Activated CD4-positive, alpha-beta T cell treated with anti-CD3 and anti-CD28 coated beads, Interleukin-2, Interleukin-4, amounts not matched to agents 100 ng/mL and 50 ng/mL, durations not matched to agents 16 hours and 8 hours (primary cell): ENCODE measurements around the gene CD164L2.
A peak's percentile ranks its signal among the peaks of the same experiment; 100 is the strongest.

Experiments
- DNase-seq: peaks from one replicate; pipeline ENCODE4 v3.0.0-alpha.2; 2020; ENCODE audit warnings: low spot score

CD164L2 gene

GRCh38 chr1:27405074-27405473 is 21.9 kb upstream of the CD164L2 start:
- DNase-seq: no peak

DNA sequence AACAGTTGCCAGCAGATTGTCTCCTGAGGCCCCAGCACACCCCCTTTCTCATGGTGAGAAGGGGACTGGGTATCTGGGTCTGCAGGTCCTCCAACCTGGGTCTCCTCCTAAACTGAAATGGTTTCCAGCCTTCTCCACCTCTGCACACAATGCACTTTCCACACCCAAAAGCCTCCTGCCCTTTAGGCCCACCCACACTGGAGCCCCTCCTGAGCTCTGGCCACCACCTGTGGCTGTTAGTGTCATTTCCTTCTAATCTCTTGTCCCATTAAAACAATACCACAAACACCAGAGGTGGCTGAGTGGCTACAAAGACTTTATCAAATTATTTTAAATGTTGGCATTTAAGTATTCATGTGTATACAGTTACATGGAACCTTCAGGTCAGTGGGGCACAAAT is 20.8 kb upstream of the CD164L2 start:
- DNase-seq: no peak

- peak; percentile 14 for DNase-seq
These were observed 20.1 kb upstream of the CD164L2 start for GRCh38 chr1:27403065-27403726.

DNA sequence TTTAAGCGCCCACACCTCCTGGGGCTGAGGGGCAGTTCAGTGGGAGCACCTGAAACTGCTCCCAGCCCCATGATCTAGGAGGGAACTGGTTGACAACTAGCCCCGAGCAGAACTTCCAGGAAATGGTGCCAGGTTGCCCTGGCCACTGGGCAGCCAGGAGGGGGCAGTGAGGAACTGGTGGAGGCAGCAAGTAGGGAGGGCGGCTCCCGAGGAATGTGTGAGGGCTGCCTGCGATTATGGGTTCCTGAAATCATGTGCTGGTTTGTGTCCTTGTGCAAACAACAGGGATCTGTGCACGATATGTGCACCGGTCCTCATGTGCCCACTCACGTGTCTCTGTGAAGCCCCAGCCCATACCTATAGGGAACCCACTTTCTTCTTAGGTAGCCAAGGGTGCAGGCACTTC is 19.2 kb upstream of the CD164L2 start:
- no peak for DNase-seq

GRCh38 chr1:27400963-27401341 is 17.8 kb upstream of the CD164L2 start:
- DNase-seq: no peak

GRCh38 chr1:27400082-27400962 is 17.2 kb upstream of the CD164L2 start:
- no peak for DNase-seq

DNA sequence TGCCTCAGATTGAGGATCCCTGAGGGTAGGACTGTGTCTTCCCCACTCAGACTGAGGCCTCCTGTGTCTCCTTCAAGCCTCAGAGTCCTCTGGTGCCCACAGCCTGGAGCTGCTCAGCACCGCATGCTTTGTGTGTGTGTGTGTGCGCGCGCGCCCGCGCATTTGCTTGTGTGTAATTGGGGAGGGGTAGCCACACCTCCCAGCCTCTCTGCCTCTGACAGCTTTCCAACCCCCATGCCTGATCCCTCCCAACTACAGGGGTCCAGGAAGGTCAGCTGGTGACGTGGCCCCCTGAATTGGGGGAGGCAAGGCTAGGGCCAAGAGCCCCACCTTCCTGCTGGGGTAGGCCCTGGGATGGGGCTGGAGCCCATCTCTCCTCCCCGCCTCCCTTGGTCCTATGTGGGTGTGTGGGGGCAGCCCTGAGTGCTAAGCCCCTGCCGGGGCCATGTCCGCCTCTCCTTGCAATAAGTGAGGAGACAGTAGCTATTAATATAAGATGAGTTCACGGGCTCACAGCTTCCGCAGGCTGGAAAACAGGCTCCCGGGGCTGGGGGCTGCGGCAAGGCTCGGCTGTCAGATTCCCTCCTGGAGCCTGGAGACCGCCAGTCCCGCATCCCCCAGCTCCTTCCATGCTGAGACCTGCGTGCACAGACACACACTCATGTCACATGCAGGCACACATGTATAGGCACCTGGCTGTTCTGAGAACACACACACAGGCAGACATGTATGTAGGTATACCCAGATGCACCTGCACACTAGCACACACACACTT is 16.3 kb upstream of the CD164L2 start:
- DNase-seq: no peak

DNA sequence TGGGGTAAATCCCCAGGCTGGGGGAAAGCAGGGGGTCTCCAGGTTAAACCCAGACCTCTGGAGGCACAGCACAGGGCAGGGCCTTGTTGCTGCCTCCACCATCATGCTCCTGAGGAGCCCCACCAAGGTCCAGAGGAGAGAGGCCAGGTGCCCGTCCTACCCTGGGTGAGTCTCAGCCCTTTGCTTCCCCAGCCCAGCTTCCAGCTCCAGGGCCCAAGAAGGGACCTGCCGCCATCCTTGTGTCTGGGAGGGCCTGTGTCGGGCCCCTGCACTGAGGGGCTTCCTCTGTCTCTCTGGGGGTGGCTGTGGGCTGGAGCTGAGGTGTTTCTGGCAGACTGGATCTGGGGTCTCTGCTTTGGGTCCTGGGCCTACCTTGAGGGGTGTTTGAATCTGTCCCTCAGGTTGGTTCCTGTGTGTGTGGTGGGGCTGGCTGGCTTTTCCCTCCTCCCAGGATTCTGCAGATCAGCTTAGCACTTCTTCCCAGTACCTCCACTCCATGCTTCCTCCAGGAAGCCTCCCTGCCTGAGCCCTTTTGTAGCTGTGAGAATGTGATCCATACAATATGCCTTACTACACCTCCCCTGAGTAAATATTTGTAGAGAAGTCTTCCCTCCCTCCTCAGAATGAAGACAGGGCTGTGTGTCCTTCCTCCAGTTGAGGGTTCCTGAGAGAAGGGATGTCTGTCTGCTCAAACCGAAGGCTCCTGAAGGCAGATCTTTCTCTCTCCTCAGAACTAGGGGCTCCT is 15.4 kb upstream of the CD164L2 start:
- no peak for DNase-seq

DNA sequence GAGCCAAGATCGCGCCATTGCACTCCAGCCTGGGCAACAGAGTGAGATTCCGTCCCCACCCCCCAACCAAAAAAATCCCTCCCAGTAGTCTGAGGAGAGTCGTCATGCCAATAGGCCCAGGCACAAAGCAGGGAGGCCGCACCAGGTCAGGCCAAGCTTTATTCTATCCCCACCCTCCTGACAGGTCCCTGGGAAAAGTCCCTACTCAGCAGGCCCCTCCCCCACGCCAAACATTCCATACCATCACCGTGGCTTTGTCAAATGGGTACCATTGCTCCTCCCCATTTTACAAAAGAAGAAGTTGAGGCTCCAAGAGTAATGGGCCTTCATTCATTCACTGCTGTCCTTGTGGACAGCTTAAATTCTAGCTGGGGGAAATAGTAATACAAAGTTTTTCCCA is 14.6 kb upstream of the CD164L2 start:
- no peak for DNase-seq

DNA sequence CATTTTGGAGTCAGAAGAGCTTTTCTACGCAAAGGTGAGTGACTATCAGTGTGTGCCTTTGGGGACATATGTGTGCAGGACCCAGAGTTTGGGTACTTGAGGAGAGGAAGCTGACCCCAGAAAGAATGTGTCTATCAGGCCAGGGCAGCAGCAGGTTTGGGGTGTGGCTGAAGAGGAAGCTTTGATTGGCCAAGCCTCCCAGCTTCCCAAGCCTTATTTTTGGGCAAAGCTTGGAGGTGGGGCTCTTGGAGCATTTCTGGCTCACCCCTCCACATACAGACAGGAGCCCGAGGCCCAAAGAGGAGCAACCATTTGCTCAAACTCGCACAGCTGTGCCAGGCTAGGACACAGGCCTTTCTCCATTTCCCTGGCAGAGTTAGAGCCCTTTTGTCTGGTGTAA is 14.0 kb upstream of the CD164L2 start:
- DNase-seq: no peak

DNA sequence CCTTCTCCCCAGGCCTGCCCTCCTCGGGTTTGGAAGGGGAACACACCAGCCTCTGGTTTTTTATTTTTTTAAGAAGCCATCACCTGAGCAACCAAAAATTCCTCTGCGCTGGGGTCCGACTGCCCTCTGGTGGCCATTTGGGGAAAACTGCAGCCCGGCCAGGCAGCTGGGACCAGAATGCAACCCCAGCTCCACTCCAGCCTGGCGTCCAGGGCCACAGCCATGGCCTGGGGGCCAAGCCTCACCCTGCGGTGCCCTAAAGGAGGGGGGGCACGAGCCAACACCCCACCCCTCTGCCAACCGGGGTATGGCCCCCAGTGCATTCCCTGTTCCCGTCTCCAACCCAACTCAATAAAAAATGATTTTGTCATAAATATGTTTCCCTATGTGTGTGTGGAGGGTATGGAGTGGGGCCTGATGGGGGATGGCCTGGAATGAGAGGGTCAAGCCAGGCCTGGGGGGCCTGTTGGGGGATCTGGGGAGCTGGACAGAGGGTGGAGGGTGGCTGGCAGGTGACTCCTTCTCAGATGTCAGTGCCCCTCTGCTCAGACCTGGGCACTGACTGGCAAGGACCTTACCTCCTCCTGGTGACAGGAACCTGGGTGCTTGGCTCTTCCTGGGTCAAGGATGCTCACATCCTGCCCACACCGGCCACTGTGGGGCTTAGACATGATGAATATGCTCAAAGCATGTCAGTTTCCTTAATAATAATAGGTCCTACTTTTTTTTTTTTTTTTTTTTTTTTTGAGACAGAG is 12.5 kb upstream of the CD164L2 start:
- DNase-seq: peak; percentile 81

- DNase-seq: no peak
These were observed 11.8 kb upstream of the CD164L2 start for GRCh38 chr1:27394925-27395324.

DNA sequence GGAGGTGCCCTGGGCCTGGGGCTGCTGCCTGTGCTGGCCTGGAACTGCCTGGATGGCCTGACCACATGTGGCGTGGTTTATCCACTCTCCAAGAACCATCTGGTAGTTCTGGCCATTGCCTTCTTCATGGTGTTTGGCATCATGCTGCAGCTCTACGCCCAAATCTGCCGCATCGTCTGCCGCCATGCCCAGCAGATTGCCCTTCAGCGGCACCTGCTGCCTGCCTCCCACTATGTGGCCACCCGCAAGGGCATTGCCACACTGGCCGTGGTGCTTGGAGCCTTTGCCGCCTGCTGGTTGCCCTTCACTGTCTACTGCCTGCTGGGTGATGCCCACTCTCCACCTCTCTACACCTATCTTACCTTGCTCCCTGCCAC is 11.1 kb upstream of the CD164L2 start:
- DNase-seq: no peak

GRCh38 chr1:27393641-27394281 is 10.6 kb upstream of the CD164L2 start:
- DNase-seq: no peak

DNA sequence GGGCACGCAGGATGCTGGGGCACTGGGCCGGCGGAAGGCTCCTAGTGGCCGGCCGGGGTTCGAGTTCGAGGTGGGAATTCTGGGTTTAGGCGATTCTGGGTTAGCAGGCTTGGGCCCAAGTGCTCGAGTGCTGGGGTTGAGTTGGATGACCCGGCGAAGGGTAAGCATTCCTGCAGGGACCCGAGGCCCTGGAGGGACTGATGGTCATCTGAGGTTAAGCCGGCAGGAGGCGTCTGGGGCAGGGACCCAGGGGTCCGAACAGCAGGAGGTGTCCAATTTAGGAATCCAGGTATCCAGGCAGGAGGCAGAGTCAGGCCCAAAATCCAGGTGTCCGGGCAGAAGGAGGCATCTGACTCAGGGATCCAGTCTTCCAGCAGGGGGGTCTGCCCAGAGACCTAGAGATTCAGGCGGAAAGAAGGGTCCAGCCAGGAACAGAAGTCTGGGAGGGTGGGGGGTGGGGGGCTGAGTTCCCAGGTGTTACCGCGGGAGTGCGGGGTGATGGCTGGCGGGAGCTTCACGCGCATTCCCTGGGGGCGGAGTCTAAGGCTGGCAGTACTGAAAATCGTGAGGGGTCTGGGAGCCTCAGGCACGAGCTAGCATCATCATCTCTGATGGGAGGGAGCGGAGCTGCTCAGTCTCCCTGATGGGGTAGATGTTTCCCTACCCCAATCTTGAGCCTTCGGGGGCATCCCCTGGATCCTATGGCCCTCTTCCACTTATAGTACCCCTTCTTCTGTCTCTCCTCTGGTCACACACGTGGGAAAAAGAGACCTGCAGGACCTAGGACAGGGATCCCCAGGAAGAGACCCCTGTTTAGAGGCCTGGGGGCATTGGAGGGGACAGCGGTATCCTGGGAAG is 9.9 kb upstream of the CD164L2 start:
- DNase-seq: peak; percentile 12

DNA sequence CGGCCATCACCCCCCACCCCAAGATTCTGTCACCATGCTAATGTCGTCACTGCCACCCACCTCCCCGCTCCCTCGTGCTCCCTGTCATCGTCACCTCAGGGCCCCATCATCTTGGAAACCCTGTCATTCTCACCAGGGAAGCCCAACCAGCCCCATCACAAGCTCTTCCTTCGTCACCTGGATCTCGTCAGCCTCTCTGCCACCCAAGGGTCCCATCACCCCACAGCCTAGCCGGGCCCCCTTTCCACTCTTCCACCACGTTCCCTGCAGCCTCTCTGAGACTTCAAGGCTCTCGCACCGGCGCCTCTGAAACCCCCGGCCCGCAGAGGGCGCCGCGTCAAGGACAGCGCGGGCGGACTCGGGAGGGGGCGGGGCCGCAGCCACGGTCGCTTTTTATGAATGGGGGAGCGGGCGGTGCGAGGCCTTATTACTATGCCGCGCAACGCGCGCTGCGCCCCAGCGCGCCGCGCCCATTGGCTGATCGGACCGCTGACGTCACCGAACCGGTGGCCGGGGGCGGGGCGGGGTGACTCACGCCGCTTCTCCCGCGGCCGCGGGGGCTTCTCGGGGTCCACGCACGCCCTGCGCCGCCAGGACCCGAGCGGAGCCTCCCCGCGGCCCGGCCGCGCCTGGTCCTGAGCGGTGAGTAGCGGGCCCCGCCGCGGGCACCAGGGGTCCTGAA is 9.1 kb upstream of the CD164L2 start, which contains the start of gene GPR3:
GPR3 (plus strand) TSS at position 527 of the 682 bp plus-strand sequence. CDS start 1,177 bp downstream, outside the sequence.
- DNase-seq: peak; percentile 94

GRCh38 chr1:27391511-27392095 is 8.5 kb upstream of the CD164L2 start:
- DNase-seq: no peak

GRCh38 chr1:27388337-27389005 is 5.3 kb upstream of the CD164L2 start:
- peak; percentile 73 for DNase-seq
